Right lobe of liver (tissue), 6 donors: ENCODE results near the gene COL21A1. TPM values are rescaled to one million over a fixed set of nuclear protein-coding genes. Genes with fewer than 3 reads are reported as not detected.

ENCODE experiments used
- ATAC-seq, 4 donors: fragments of 200-7000 bp; cut with Tn5 transposase; one replicate each; pipeline ENCODE4 v1.9.1; 2020; ENCODE audit warnings: mild to moderate bottlenecking in 4 of 4, moderate library complexity in 4 of 4
- DNase-seq, 3 donors: peaks; one replicate each; pipeline ENCODE4 v3.0.0-alpha.2; 2020
- H3K27ac ChIP-seq, 3 donors: fragments of 200-600 bp; one replicate each; pipeline ENCODE4 v1.8.0; 2022
- H3K27me3 ChIP-seq, 2 donors: fragments of 200-600 bp; one replicate each; pipeline ENCODE4 v1.8.0; 2022
- H3K36me3 ChIP-seq, 4 donors: fragments of 200-600 bp; sonication (generic) in 1 of 4; one replicate each; pipeline versions ENCODE4 v1.5.1 to v1.8.0; 2017 to 2022; ENCODE audit warnings: control low read depth in 1 of 4
- H3K4me1 ChIP-seq, 4 donors: fragments of 200-600 bp; sonication (generic) in 1 of 4; one replicate each; pipeline versions ENCODE4 v1.5.1 to v1.8.0; 2017 to 2022; ENCODE audit warnings: control low read depth in 1 of 4
- H3K4me3 ChIP-seq, 3 donors: fragments of 200-600 bp; one replicate each; pipeline ENCODE4 v1.8.0; 2022
- H3K9me3 ChIP-seq, 4 donors: fragments of 200-600 bp; sonication (generic) in 1 of 4; one replicate each; pipeline versions ENCODE4 v1.5.1 to v1.8.0; 2017 to 2022; ENCODE audit warnings: control low read depth in 1 of 4
- POLR2A ChIP-seq: fragments of 450-650 bp; IDR thresholded peaks from one replicate; pipeline ENCODE4 v1.6.1; 2017; ENCODE audit warnings: antibody characterized with exemption, mild to moderate bottlenecking
- WGBS: methylation state at CpG from one replicate; pipeline ENCODE4 v1.1.6; 2018; ENCODE audit warnings: low coverage, low lambda C conversion rate; ENCODE audit not compliant: insufficient coverage; ENCODE audit errors: missing lambda C conversion rate; 5-methylcytosine and 5-hydroxymethylcytosine counted together
- intact Hi-C, 2 donors: fragments of 100-400 bp; cut with DNase I; formaldehyde crosslinking; loops; one replicate each; pipeline versions ENCODE4 v1.11.2 to v1.14.1; 2022
- total RNA-seq, 6 experiments: library from RNA; depleted of rRNA in 2 of 6; stranded (reverse); fragments of >200 nt in 2 of 6; fragmentation: NEBNext Ultra II Directional in 3 of 6; extraction: Animal tissue kit (Norgen Biotek cat#: 25700) in 3 of 6; gene quantifications; one replicate each; pipeline versions ENCODE4 v1.1.0 to v1.2.4, GENCODE V29; 2016 to 2023
- TF ChIP-seq, protein P1 (sequence below), 4 donors: fragments of 200-600 bp in 3 of 4; fragments of 450-650 bp in 1 of 4; IDR thresholded peaks; one replicate each; pipeline versions ENCODE4 v1.5.1 to v1.8.0; 2016 to 2022; ENCODE audit warnings: antibody characterized with exemption in 4 of 4, mild to moderate bottlenecking in 2 of 4
- donor health status: DM: no; HTN: yes; CAD: no.
- donor health status: DM: no; HTN: no; CAD: no.
- donor health status: DM: no; HTN: no; CAD: no.
- donor health status: DM: no; HTN: yes; CAD: no.
- donor health status: DM: no; HTN: yes; CAD: no.

The COL21A1 gene
- total RNA-seq, 6 experiments from 2014 or later = 0.11 to 0.73 (median 0.50) TPM

DNA sequence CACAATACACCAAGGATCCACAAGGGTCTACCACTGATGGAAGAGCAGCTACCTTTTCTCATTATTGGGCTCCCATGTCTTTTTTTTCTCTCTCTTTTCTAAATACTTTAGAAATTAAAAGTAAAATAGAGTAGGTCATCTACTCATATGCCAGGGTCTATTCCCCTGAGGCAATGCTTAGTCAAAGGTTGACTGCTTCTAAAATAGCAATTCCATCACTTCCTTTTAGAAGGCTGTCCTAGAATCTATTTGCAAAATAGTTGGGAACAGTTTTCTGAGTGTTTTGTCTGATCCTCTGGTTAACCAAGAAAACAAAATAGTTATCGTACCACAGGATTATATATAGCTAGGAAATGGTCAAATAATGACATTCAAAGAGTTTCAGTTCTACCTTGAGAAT, 174.1 kb downstream of the COL21A1 start:
- no peak for ATAC-seq
- Histone ChIP-seq H3K27me3 (no peaks in the 10 kb centered on the region), H3K27ac (no peak overlapping the region), H3K36me3 (no peaks in the 10 kb centered on the region), H3K4me3 (no peak overlapping the region), H3K4me1 (no peaks in the 10 kb centered on the region), H3K9me3 (no peaks in the 10 kb centered on the region)
- TF ChIP-seq, protein P1, sequence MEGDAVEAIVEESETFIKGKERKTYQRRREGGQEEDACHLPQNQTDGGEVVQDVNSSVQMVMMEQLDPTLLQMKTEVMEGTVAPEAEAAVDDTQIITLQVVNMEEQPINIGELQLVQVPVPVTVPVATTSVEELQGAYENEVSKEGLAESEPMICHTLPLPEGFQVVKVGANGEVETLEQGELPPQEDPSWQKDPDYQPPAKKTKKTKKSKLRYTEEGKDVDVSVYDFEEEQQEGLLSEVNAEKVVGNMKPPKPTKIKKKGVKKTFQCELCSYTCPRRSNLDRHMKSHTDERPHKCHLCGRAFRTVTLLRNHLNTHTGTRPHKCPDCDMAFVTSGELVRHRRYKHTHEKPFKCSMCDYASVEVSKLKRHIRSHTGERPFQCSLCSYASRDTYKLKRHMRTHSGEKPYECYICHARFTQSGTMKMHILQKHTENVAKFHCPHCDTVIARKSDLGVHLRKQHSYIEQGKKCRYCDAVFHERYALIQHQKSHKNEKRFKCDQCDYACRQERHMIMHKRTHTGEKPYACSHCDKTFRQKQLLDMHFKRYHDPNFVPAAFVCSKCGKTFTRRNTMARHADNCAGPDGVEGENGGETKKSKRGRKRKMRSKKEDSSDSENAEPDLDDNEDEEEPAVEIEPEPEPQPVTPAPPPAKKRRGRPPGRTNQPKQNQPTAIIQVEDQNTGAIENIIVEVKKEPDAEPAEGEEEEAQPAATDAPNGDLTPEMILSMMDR (IDR thresholded peaks at IDR 0.05) = no peak
- no peak for TF ChIP-seq POLR2A
- intact Hi-C loops = no loop called here
- no peak for DNase-seq
- 56% methylated on average over 1 of the region's 1 CpG for WGBS

DNA sequence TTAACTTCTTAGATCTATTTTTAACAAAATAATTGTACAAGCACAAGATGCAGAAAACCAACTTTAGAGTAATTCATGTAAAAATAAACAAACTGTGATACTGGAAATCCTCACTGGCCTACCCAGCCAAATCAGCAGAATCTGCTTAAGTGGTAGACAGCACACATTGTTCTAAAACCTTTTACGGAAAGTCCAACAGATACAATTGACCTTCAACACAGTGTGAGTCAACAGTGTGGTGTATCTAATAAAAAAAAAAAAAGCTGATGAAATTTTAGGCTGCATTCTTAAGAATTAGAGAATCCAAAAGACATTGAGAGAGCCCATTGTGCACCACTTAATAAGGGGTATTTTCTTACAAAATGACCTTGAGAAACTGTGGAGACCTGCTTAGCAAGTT, 174.5 kb downstream of the COL21A1 start:
- no peak for TF ChIP-seq POLR2A
- TF ChIP-seq, protein P1 (IDR thresholded peaks at IDR 0.05) = no peak
- no peaks in the 10 kb centered on the region for H3K4me1 ChIP-seq
- 38% methylated on average over 1 of the region's 1 CpG for WGBS
- H3K27me3 ChIP-seq = no peaks in the 10 kb centered on the region
- H3K36me3 ChIP-seq = no peaks in the 10 kb centered on the region
- H3K9me3 ChIP-seq = no peaks in the 10 kb centered on the region
- ATAC-seq (peak in 2 of 4 donors; percentile 51 to 55), DNase-seq (no peak)
- intact Hi-C loops = no loop called here
- H3K27ac ChIP-seq = no peak overlapping the region
- H3K4me3 ChIP-seq = no peak overlapping the region

DNA sequence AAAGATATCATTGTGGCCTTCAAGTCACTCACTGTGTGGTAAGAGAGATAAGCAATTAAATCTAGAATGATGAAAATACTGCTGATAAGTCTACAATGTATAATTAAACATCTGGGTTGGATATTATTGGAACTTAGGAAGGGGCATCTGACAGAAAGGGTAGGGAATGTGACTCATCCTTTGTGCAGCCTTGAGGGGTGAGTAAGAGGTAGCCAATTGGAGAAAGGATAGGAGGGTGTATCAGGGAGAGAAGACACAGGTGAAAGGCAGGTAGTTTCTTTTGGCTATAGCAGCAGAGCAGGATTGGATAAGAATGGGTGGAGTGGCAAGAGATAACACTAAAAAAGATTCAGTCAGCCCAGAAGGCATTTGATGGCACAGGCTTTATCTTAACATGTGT, 182.0 kb downstream of the COL21A1 start:
- Histone ChIP-seq H3K4me1 (no peaks in the 10 kb centered on the region), H3K27me3 (no peaks in the 10 kb centered on the region), H3K36me3 (no peaks in the 10 kb centered on the region), H3K9me3 (no peaks in the 10 kb centered on the region), H3K27ac (no peak overlapping the region), H3K4me3 (no peak overlapping the region)
- intact Hi-C loops = no loop called here
- ATAC-seq (no peak), DNase-seq (no peak)
- no peak for TF ChIP-seq POLR2A
- TF ChIP-seq, protein P1 (IDR thresholded peaks at IDR 0.05) = no peak

DNA sequence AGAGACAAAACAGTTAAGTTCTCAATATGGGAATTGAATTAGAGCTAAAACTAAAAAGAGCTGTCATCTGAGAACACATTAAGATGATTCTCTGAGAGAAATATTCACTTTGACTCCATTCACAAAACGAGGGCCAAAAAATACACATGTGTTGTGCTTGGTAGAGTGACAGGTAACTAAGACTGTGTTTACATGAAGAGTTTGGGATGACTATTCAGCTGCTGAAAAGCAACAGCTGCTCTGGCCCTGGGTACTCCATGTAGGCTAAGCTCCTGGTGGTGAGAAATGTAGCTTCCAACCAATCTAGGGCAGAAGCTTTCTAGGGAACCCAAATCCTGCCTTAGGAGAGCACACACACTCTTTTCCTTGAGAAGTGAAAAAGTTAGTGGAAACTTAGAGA, 184.5 kb downstream of the COL21A1 start:
- no peak overlapping the region for H3K27ac ChIP-seq
- intact Hi-C loops = no loop called here
- no peaks in the 10 kb centered on the region for H3K36me3 ChIP-seq
- TF ChIP-seq, protein P1 (IDR thresholded peaks at IDR 0.05) = no peak
- no peak for TF ChIP-seq POLR2A
- H3K27me3 ChIP-seq = no peaks in the 10 kb centered on the region
- 24% methylated on average over 1 of the region's 1 CpG for WGBS
- no peaks in the 10 kb centered on the region for H3K4me1 ChIP-seq
- ATAC-seq (no peak), DNase-seq (no peak)
- H3K4me3 ChIP-seq = no peak overlapping the region
- no peaks in the 10 kb centered on the region for H3K9me3 ChIP-seq

DNA sequence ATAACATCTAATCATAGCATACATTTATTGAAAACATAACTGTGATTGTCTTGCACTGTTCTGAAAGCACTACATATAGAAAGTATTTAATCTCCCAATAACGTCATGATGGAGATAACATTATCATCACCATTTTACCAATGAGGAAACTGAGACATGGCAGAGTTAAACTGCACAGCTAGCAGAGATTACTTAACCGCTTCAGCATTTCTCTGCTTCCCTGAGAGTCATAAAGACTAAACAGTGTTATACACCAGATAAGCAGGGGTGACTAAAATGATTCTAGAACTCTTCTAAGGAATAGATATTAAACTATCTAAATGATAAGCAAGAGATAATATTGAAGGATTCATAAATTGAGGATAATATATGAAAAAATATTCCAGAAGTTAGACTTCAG, 188.7 kb downstream of the COL21A1 start:
- H3K27me3 ChIP-seq = no peaks in the 10 kb centered on the region
- no peaks in the 10 kb centered on the region for H3K4me1 ChIP-seq
- intact Hi-C loops = no loop called here
- TF ChIP-seq, protein P1 (IDR thresholded peaks at IDR 0.05) = no peak
- TF ChIP-seq POLR2A = no peak
- no peak for DNase-seq
- WGBS = 45% methylated on average over 2 of the region's 2 CpGs
- H3K4me3 ChIP-seq = no peak overlapping the region
- no peak overlapping the region for H3K27ac ChIP-seq
- no peaks in the 10 kb centered on the region for H3K9me3 ChIP-seq
- ATAC-seq = no peak
- H3K36me3 ChIP-seq = no peaks in the 10 kb centered on the region
